GM12878 (cell line): ENCODE results near the gene TUBA3E. TPM values are rescaled to one million over a fixed set of nuclear protein-coding genes. Genes with fewer than 3 reads are reported as not detected.

Source experiments
- ATAC-seq: fragments of 200-7000 bp; cut with Tn5 transposase; 3 replicates; pipeline ENCODE4 v1.9.1; 2020; ENCODE audit warnings: mild to moderate bottlenecking, moderate library complexity
- BruUV-seq: library from RNA; stranded (reverse); fragments of 400-500 nt; replicated peaks from 2 replicates; lab custom pipeline; 2021; lab: Mats Ljungman, UMichigan
- CTCF ChIA-PET: fragments of 300-600 bp; sonication (Branson Sonifier 250); formaldehyde crosslinking; extraction: SDS; loops from one replicate; lab custom pipeline; 2021; ENCODE audit warnings: inconsistent platforms; lab: Yijun Ruan, JAX
- POLR2A ChIA-PET: fragments of 350-600 bp; formaldehyde crosslinking; extraction: SDS; loops from one replicate; lab custom pipeline; 2021; ENCODE audit warnings: inconsistent platforms; lab: Charles Lee
- RAD21 ChIA-PET: fragments of 300-600 bp; sonication (Branson Sonifier 250); formaldehyde crosslinking; loops from one replicate; lab custom pipeline; 2023; ENCODE audit warnings: antibody characterized with exemption; ENCODE audit not compliant: unreplicated experiment; lab: Charles Lee
- SMC1A ChIA-PET: fragments of 300-600 bp; sonication (Branson Sonifier 250); formaldehyde crosslinking; loops from one replicate; lab custom pipeline; 2023; ENCODE audit not compliant: unreplicated experiment, uncharacterized antibody; lab: Charles Lee
- DNase-seq: peaks from one replicate; pipeline ENCODE4 v3.0.0-alpha.2; 2011; ENCODE audit warnings: low read depth, low spot score
- FAIRE-seq: peaks from 3 replicates; lab custom pipeline; 2011; peaks lifted over from hg19 to GRCh38; lab: Jason Lieb, UNC
- H2AFZ ChIP-seq: 2 replicates; pipeline ENCODE4 v1.6.0; 2011; ENCODE audit warnings: low read depth, low read length, control low read depth; ENCODE audit not compliant: control insufficient read depth
- H3K27ac ChIP-seq: 2 replicates; pipeline ENCODE4 v1.5.1; 2011; ENCODE audit warnings: control low read depth; ENCODE audit not compliant: control insufficient read depth, insufficient read depth
- H3K27me3 ChIP-seq, 2 experiments: replicated peaks in 1 of 2; 2 replicates each; pipeline versions ENCODE4 v1.6.0 to v1.6.1; 2011; ENCODE audit warnings: low read length in 1 of 2; ENCODE audit not compliant: control insufficient read depth in 2 of 2, insufficient read depth in 2 of 2
- H3K36me3 ChIP-seq, 2 experiments: 2 replicates each; pipeline ENCODE4 v1.5.1; 2011; ENCODE audit warnings: low read length in 1 of 2; ENCODE audit not compliant: control insufficient read depth in 2 of 2, insufficient read depth in 2 of 2
- H3K4me1 ChIP-seq: 2 replicates; pipeline ENCODE4 v1.6.1; 2011; ENCODE audit warnings: mild to moderate bottlenecking, low read length, moderate library complexity, mixed read lengths; ENCODE audit not compliant: control insufficient read depth, insufficient read depth
- H3K4me2 ChIP-seq: 2 replicates; pipeline ENCODE4 v1.6.0; 2011; ENCODE audit warnings: control low read depth; ENCODE audit not compliant: control insufficient read depth, insufficient read depth
- H3K4me3 ChIP-seq: fragments of 200-600 bp; sonication (generic); 2 replicates; pipeline ENCODE4 v1.5.1; 2016
- H3K79me2 ChIP-seq: 2 replicates; pipeline ENCODE4 v1.6.0; 2011; ENCODE audit warnings: low read length; ENCODE audit not compliant: control insufficient read depth, insufficient read depth
- H3K9ac ChIP-seq: 2 replicates; pipeline ENCODE4 v1.8.0; 2011; ENCODE audit warnings: low read length, control low read depth, mixed read lengths; ENCODE audit not compliant: control insufficient read depth, insufficient read depth
- H3K9me3 ChIP-seq: replicated peaks from 3 replicates; pipeline ENCODE4 v1.5.1; 2011; ENCODE audit warnings: mild to moderate bottlenecking, low read length; ENCODE audit not compliant: control insufficient read depth, insufficient read depth
- H4K20me1 ChIP-seq: 2 replicates; pipeline ENCODE4 v1.6.0; 2011; ENCODE audit not compliant: control insufficient read depth, insufficient read depth
- BCL11A ChIP-seq: IDR thresholded peaks from 2 replicates; pipeline ENCODE4 v1.6.1; 2011; ENCODE audit warnings: low read depth, low read length
- CBX3 ChIP-seq: fragments of 200-600 bp; sonication (generic); IDR thresholded peaks from 2 replicates; pipeline ENCODE4 v1.6.1; 2016; ENCODE audit warnings: low read depth, borderline replicate concordance
- GATAD2B ChIP-seq: fragments of 450-650 bp; conservative IDR thresholded peaks from 2 replicates; pipeline ENCODE4 v1.6.1; 2017; ENCODE audit warnings: low read depth, mild to moderate bottlenecking, moderate library complexity
- HDAC2 ChIP-seq: fragments of 200-600 bp; sonication (generic); IDR thresholded peaks from 2 replicates; pipeline ENCODE4 v1.6.1; 2017
- IRF4 ChIP-seq: IDR thresholded peaks from 2 replicates; pipeline ENCODE4 v1.6.1; 2011; ENCODE audit warnings: low read depth, low read length
- MLLT1 ChIP-seq: fragments of 450-650 bp; IDR thresholded peaks from 2 replicates; pipeline ENCODE4 v1.6.1; 2016; ENCODE audit warnings: mild to moderate bottlenecking
- NFXL1 ChIP-seq: fragments of 450-650 bp; IDR thresholded peaks from 2 replicates; pipeline ENCODE4 v1.6.1; 2017; ENCODE audit warnings: antibody characterized with exemption, mild to moderate bottlenecking, borderline replicate concordance
- NFYB ChIP-seq: IDR thresholded peaks from 2 replicates; pipeline ENCODE4 v1.6.1; 2011; ENCODE audit warnings: low read depth, mild to moderate bottlenecking, low read length, improper control_type of control experiment, moderate library complexity; ENCODE audit not compliant: insufficient read depth
- NR2C1 ChIP-seq: fragments of 450-650 bp; IDR thresholded peaks from 2 replicates; pipeline ENCODE4 v1.6.1; 2017; ENCODE audit warnings: antibody characterized with exemption, mild to moderate bottlenecking, moderate library complexity
- PAX5 ChIP-seq: IDR thresholded peaks from 2 replicates; pipeline ENCODE4 v1.6.1; 2011; ENCODE audit warnings: low read depth, low read length, borderline replicate concordance
- PAX8 ChIP-seq: fragments of 450-650 bp; IDR thresholded peaks from 2 replicates; pipeline ENCODE4 v1.6.1; 2017; ENCODE audit warnings: mild to moderate bottlenecking, moderate library complexity
- SIX5 ChIP-seq: IDR thresholded peaks from 2 replicates; pipeline ENCODE4 v1.6.1; 2011; ENCODE audit warnings: mild to moderate bottlenecking, low read depth, low read length, moderate library complexity; ENCODE audit not compliant: severe bottlenecking
- WGBS: methylation state at CpG from one replicate; pipeline ENCODE4 v1.1.6; 2016; ENCODE audit warnings: low lambda C conversion rate; ENCODE audit not compliant: insufficient replicate concordance, insufficient coverage; ENCODE audit errors: missing lambda C conversion rate; 5-methylcytosine and 5-hydroxymethylcytosine counted together
- in situ Hi-C: fragments of 300-500 bp; cut with MboI; formaldehyde crosslinking; loops from 9 replicates; pipeline ENCODE4 v1.14.3; 2018; ENCODE audit warnings: mixed read lengths
- intact Hi-C: fragments of 100-400 bp; cut with micrococcal nuclease; formaldehyde crosslinking; loops from one replicate; pipeline ENCODE4 v1.14.2; 2022; ENCODE audit not compliant: unreplicated experiment
- polyA plus RNA-seq, 11 experiments: library from polyadenylated mRNA; depleted of rRNA in 4 of 11; unstranded in 6 of 11; stranded (reverse) in 5 of 11; fragments of >200 nt; fragmentation: Nextera tagmentation in 4 of 11; fragmentation: Illumina TruSeq in 1 of 11; extraction: Ambion mirVana in 4 of 11; extraction: Trizol in 1 of 11; gene quantifications; 1 replicate in 1 of 11; 2 replicates in 10 of 11; pipeline versions ENCODE4 v1.2.1 to v1.2.3, GENCODE V29; 2011 to 2016; ENCODE audit warnings: inconsistent platforms in 2 of 11, missing spikeins in 2 of 11, low read depth in 1 of 11
- total RNA-seq, 4 experiments: library from RNA; depleted of rRNA in 3 of 4; stranded (reverse); fragments of >200 nt in 3 of 4; fragmentation: Illumina TruSeq in 1 of 4; extraction: Trizol in 1 of 4; gene quantifications; 2 replicates each; pipeline versions ENCODE4 v1.2.1 to v1.2.3, GENCODE V29; 2013 to 2021

The TUBA3E gene
- total and polyA plus RNA-seq, 10 of the 15 experiments (the other 5 are each of a cell fraction or from before 2014, with no cell fraction given) = not detected

- no peaks in the 10 kb centered on the region for H3K36me3 ChIP-seq
- no peak overlapping the region for H3K4me3 ChIP-seq
- no peaks in the 10 kb centered on the region for H3K27me3 ChIP-seq
- intact Hi-C loops = no loop called here
- peaks cover 25% of the 10 kb centered on the region for H3K79me2 ChIP-seq
- no peak for DNase-seq
- no peaks in the 10 kb centered on the region; the same call in 1 of the 2 replicates for H3K4me1 ChIP-seq
- no peak overlapping the region for H2AFZ ChIP-seq
- ChIA-PET SMC1A (interaction anchor here (0.8 to 1.1 kb wide), 2 partner anchors 1301 to 1303 kb away, joined by 3 read pairs; no protein-coding TSS in a partner anchor), CTCF (interaction anchor here (1.6 kb wide), 1 partner anchor 147 kb away, joined by 7 read pairs; no protein-coding TSS in a partner anchor), POLR2A (interaction anchor here (0.6 to 0.7 kb wide), 2 partner anchors 17 to 57 kb away, joined by 3 to 5 read pairs; no protein-coding TSS in a partner anchor), RAD21 (interaction anchor here (1.5 kb wide), 1 partner anchor 147 kb away, joined by 6 read pairs; no protein-coding TSS in a partner anchor)
- BruUV-seq = no TSS peak
- ATAC-seq = no peak
- H4K20me1 ChIP-seq = no peaks in the 10 kb centered on the region
- WGBS = 100% methylated on average over 4 of the region's 4 CpGs
- no peak overlapping the region for H3K27ac ChIP-seq
- no peak for FAIRE-seq
- TF ChIP-seq SIX5 (no peak), PAX5 (no peak), NR2C1 (no peak), IRF4 (no peak), NFYB (no peak), HDAC2 (no peak), GATAD2B (no peak), MLLT1 (no peak), PAX8 (no peak), NFXL1 (no peak), CBX3 (no peak), BCL11A (no peak)
- no peaks in the 10 kb centered on the region for H3K9me3 ChIP-seq
- no peak overlapping the region for H3K4me2 ChIP-seq
- H3K9ac ChIP-seq = no peak overlapping the region
- in situ Hi-C loops = loop anchor here (5.0 kb wide), 1 partner anchor 1301 kb away; no protein-coding TSS in a partner anchor
These were observed 12.3 kb downstream of the TUBA3E start for GRCh38 chr2:130185896-130186295.
